Sigmoid colon (tissue), 3 donors: ENCODE data around the gene SUN2.

Source experiments
- POLR2A ChIP-seq, 2 donors: fragments of 450-650 bp; IDR thresholded peaks; one replicate each; pipeline ENCODE4 v1.6.1; 2016; ENCODE audit warnings: antibody characterized with exemption in 2 of 2, mild to moderate bottlenecking in 2 of 2, moderate library complexity in 2 of 2
- TF ChIP-seq, protein P1 (sequence below), 4 experiments: fragments of 450-650 bp in 3 of 4; fragments of 200-600 bp in 1 of 4; IDR thresholded peaks; one replicate each; pipeline ENCODE4 v1.5.1; 2016 to 2019; ENCODE audit warnings: antibody characterized with exemption in 4 of 4, mild to moderate bottlenecking in 3 of 4, moderate library complexity in 2 of 4

DNA sequence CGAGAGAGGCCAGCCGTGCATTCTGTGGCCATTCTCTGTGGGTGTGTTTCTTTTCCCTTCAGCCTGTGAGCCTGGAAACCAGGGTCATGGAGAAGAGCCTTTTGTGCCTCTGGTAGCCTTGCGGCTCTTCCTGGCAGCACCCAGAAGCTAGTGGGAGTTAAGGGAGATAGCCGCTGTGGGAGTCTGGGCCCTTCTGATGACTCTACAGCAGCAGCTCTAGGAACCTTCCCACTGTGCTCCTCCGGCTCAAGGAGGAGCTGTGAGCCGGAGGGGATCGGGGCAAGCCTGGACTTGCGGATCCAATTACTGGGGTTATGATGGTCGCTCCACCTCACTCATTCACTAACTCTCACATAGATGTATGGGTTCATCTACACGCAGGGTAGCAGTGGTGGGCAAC, 39.5 kb downstream of the SUN2 start:
- TF ChIP-seq POLR2A (IDR thresholded peaks at IDR 0.05): no peak
- TF ChIP-seq, protein P1, sequence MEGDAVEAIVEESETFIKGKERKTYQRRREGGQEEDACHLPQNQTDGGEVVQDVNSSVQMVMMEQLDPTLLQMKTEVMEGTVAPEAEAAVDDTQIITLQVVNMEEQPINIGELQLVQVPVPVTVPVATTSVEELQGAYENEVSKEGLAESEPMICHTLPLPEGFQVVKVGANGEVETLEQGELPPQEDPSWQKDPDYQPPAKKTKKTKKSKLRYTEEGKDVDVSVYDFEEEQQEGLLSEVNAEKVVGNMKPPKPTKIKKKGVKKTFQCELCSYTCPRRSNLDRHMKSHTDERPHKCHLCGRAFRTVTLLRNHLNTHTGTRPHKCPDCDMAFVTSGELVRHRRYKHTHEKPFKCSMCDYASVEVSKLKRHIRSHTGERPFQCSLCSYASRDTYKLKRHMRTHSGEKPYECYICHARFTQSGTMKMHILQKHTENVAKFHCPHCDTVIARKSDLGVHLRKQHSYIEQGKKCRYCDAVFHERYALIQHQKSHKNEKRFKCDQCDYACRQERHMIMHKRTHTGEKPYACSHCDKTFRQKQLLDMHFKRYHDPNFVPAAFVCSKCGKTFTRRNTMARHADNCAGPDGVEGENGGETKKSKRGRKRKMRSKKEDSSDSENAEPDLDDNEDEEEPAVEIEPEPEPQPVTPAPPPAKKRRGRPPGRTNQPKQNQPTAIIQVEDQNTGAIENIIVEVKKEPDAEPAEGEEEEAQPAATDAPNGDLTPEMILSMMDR (IDR thresholded peaks at IDR 0.05): no peak
